NCI-H146 treated with DMSO at 0.1 percent for 48 hours (cell line): ENCODE data around the gene UPF2.
"Not testable (repeated sequence)": the region's sequence is repeated elsewhere in the genome, so short reads cannot be mapped to it uniquely, and the experiment has no call there.

Experiments used
- DNase-seq: peaks from one replicate; lab custom pipeline; 2025; ENCODE audit not compliant: unreplicated experiment; lab: John Stamatoyannopoulos, UW

Gene UPF2

GRCh38 chr10:11909618-11910017 lies 133.0 kb downstream of the UPF2 start:
- no peak for DNase-seq

- DNase-seq = no peak
Observed at GRCh38 chr10:11908991-11909390, 133.6 kb downstream of the UPF2 start.

DNA sequence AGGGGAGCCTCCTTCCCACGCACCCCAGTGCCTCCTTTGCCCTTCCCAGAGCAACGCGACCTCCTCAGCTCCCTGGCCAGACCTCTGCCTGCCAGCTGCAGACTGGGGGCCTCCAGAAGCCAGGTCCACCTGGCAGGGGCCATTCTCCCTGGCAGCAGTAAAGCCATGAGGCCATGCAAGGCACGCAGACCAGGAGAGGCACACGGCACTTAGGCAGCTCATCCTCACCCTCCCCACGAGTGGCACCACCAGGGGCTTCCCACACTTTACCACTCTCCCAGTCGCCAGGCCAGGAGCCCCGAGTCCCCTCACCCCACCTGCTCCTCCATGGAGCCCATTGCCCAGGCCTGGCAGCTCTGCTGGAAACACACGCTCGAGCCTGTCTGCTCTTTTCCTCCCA lies 134.1 kb downstream of the UPF2 start:
- no peak for DNase-seq

GRCh38 chr10:11907914-11908313 lies 134.7 kb downstream of the UPF2 start:
- no peak for DNase-seq

DNA sequence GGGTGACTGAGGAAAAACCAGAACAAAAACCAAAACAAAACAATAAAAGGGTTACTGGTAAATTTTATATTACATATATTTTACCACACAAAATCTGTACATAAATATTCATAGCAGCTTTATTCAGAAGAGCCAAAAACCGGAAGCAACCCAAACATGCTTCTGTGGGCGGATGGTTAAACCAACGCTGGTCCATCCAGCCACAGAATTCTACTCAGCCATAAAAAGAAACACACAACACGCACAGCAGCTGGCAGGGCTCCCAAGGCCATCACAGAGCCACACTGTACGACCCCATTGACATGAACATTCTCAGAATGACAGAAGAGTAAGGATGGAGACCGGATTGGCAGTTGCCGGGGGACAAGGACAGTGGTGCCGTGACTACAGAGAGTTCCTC lies 135.9 kb downstream of the UPF2 start:
- DNase-seq = no peak

- DNase-seq = no peak
Observed at GRCh38 chr10:11902646-11903045, 140.0 kb downstream of the UPF2 start.

- DNase-seq = no peak
Observed at GRCh38 chr10:11901833-11902475, 140.7 kb downstream of the UPF2 start.

DNA sequence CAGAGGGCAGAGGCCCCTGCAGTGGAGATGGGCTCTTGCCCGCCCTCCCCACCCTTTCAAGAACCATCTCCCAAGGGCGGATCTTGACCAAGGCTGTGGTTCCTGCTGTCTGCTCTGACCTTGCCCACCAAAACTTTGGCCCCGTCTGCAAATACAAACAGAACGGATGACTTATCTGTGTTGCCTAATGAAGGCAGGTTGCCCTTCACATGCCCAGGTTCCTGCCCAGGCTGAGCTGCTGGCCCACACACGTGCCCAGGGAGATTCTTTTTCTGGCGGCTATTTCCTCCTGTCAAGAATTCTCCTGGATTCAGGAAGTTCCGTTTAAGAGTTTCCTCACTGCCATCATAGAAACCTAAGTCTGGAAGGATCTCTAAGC lies 141.2 kb downstream of the UPF2 start:
- no peak for DNase-seq

GRCh38 chr10:11901036-11901301 lies 141.6 kb downstream of the UPF2 start:
- DNase-seq = no peak

DNA sequence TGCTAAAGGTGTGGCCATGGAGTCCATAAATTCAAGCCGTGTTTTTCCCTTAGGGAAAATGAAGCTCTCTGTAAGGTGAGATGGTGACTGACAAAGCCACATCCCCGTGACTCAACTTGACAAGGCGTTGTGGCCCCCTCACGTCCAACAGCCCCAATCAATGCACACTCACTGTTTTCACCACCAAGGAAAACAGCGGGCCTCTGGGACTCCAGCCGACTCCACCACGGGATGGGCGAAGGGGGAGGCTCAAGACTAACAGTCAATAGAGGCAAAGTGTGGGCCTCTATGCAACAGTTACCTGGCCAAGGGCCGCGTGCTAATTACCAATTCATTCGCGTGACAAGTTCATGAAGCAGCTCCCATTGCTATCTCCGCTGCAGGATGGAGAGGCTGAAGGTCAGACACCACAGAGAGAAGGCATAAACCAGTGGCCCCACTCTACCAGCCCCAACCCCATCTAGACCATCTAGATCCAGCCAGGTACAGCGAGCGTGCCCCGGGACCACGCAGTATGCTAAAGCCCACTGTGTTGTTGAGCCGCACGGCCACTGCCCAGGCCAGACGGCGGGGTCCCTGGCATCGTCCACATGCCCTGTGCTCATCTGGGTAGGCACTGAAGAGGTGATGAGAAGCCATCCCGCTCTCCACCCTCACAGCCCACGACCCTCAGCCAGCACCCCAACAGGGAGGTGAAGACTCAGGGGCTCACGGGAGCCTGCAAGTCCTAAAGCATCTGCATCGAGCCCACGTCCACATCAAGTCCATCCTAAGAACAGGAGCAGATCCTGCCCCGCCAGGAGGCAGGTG lies 143.3 kb downstream of the UPF2 start:
- DNase-seq = no peak

DNA sequence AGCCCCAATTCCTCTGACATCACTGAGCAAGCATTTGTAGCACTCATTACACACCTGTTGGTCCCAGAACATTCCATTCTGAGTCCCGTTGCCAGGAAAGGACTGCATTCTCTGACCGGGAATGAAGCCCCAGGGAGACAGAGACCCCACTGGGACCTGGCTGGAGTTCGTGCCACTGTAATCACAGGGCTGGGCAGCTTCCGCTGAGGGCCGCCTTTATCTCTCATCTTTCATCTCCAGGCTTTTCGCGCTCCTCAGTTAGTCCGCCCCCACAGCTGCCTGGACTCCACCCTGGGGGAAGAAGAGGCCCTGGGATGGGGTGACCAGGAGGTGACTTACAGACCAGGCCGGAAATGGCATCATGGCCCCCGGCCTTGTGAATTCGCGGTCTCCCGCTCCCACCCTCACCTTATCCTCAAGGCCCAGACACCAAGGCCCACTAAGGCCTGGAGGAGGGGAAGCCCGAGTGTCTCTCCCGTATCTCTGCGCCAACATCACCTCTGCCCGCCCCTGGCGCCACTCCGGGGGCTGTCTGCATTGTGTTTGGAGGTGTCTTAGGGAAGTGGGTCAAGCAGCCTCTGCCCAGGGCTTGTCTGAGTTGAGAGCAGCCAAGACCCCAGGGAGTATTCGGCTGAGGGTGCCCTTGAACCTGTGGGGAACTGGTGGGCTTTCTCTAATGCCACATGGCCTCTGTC lies 144.1 kb downstream of the UPF2 start:
- DNase-seq = peak; percentile 68

- no peak for DNase-seq
Observed at GRCh38 chr10:11898033-11898371, 144.6 kb downstream of the UPF2 start.

DNA sequence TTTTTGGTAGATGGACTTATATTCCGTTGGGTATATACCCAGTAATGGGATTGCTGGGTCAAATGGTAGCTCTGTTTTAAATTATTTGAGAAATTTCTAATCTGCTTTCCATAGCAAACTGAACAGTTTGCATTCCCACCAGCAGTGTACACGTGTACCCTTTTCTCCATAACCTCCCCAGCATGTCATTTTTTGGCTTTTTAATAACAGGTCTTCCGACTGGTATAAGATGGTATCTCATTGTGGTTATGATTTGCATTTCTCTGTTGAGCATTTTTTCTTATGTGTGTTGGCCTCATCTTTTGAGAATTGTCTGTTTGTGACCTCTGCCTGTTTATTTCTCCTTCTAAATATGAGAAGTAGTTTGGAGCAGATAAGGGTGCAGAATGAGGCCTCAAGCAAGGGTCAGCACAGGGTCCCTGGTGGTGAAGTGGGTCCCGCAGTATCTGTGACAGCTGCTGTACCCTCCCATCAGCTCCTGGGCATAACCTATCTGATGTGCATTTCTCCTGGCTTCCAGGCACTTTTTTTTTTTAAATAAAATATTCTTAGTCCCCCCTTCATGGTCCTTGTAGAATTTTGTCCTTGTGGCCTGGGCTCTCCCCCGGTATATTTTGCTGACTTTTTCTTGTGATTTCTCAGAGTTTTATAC lies 145.9 kb downstream of the UPF2 start:
- DNase-seq = no peak

- no peak for DNase-seq
Observed at GRCh38 chr10:11895598-11895997, 147.0 kb downstream of the UPF2 start.

- DNase-seq = no peak
Observed at GRCh38 chr10:11895108-11895466, 147.5 kb downstream of the UPF2 start.

DNA sequence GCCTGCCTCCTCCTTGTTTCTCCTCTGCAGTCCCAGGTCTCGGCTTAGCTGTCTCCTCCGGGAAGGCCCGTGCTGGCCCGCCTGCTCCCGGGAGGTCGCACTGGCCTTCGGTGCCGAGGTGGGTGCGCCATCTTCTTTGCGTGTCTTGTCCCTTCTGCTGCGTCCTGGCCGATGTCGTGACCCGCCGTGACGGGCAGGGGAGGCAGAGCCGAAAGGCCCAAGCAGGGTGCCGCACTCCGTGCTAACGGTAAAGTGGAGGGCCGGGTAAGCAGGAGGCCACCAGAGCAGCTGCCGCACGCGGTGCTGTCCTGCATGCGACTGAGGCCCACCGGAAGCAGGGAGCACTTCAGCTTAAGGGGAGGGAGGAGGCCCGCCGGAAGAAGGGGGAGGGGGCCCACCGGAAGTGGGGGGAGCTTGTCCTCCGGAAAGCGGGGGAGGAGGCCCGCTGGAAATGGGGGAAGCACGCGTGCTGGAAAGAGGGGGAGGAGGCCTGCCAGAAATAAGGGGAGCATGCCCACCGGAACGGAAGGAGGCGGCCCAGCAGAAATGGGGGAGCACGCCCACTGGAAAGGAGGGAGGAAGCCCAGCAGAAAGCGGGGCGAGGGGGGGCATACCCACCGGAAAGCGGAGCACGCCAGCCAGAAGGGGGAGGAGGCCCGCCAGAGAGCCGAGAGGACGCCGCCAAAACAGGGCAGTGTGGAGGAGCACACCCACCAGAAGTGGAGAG lies 148.1 kb downstream of the UPF2 start:
- no peak for DNase-seq

DNA sequence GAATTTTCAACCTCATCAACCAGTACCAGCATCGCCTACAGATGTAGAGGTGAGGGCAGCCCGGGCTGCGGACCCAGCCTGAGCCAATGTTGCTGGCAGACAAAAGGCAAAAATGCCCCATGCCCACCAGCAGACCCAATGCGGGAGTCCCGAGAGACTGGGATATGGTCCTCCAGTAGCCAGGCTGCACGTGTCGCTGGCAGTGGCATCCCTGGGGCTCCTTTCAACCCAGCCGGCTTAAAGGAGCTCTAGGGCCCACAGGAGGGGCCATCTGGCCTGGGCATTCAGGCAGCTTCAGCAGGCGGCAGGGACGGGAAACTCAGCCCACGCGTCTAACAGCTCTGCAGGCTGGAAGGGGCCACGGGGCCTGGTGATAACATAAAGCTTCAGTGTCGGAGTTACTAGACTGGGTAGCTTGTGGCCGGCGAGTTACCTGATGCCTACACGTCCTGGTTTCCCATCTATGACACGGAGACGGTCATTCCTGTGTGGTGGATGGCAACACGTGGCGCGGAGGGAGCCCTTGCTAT lies 148.8 kb downstream of the UPF2 start:
- DNase-seq = no peak

GRCh38 chr10:11891776-11892486 lies 150.7 kb downstream of the UPF2 start:
- DNase-seq = no peak

- not testable (repeated sequence) for DNase-seq
Observed at GRCh38 chr10:11889263-11889662, 153.3 kb downstream of the UPF2 start.

- no peak for DNase-seq
Observed at GRCh38 chr10:11887381-11888227, 155.0 kb downstream of the UPF2 start.
